Fibroblast of villous mesenchyme (primary cell): ENCODE data around the gene PON1. TPM values are rescaled to one million over a fixed set of nuclear protein-coding genes. Genes with fewer than 3 reads are reported as not detected.

ENCODE experiments used
- DNase-seq: peaks from one replicate; pipeline ENCODE4 v3.0.0-alpha.2; 2010; ENCODE audit warnings: low read depth
- H3K4me3 ChIP-seq: 2 replicates; pipeline ENCODE4 v1.5.1; 2011; ENCODE audit warnings: low read depth, mild to moderate bottlenecking, low read length
- CTCF ChIP-seq: IDR thresholded peaks from 2 replicates; pipeline ENCODE4 v1.5.1; 2012; ENCODE audit warnings: low read depth, mild to moderate bottlenecking, low read length; ENCODE audit not compliant: insufficient read depth
- total RNA-seq: library from RNA; depleted of rRNA; stranded (reverse); fragments of >200 nt; gene quantifications from 2 replicates; pipeline ENCODE4 v1.2.3, GENCODE V29; 2012

The PON1 gene
- total RNA-seq, 1 donor = not detected

- TF ChIP-seq CTCF = no peak
- H3K4me3 ChIP-seq = no peak overlapping the region
- no peak for DNase-seq
Measured at GRCh38 chr7:95342029-95342428, 17.7 kb upstream of the PON1 start.

GRCh38 chr7:95340491-95340890 is 16.2 kb upstream of the PON1 start:
- H3K4me3 ChIP-seq = no peak overlapping the region
- DNase-seq = no peak
- TF ChIP-seq CTCF = no peak

GRCh38 chr7:95338832-95339231 is 14.5 kb upstream of the PON1 start:
- no peak for TF ChIP-seq CTCF
- H3K4me3 ChIP-seq = no peak overlapping the region
- DNase-seq = no peak

- no peak for TF ChIP-seq CTCF
- DNase-seq = peak; percentile 29
- no peak overlapping the region for H3K4me3 ChIP-seq
Measured at GRCh38 chr7:95335093-95335492, 10.8 kb upstream of the PON1 start.

- no peak for DNase-seq
- no peak overlapping the region for H3K4me3 ChIP-seq
- TF ChIP-seq CTCF = no peak
Measured at GRCh38 chr7:95334447-95334846, 10.1 kb upstream of the PON1 start.

GRCh38 chr7:95330961-95331337 is 6.6 kb upstream of the PON1 start:
- H3K4me3 ChIP-seq = peak overlapping the region; percentile 45
- no peak for TF ChIP-seq CTCF
- no peak for DNase-seq

- peak overlapping the region; percentile 45 for H3K4me3 ChIP-seq
- no peak for TF ChIP-seq CTCF
- DNase-seq = peak; percentile 14
Measured at GRCh38 chr7:95330204-95330960, 6.0 kb upstream of the PON1 start.
